Stomach (tissue), 9 donors: ENCODE data around the gene SIGLEC11. TPM values are rescaled to one million over a fixed set of nuclear protein-coding genes. Genes with fewer than 3 reads are reported as not detected.
A peak's percentile ranks its signal among the peaks of the same experiment; 100 is the strongest.

Experiments used
- DNase-seq, 2 donors: peaks; one replicate each; pipeline versions ENCODE4 v3.0.0 to v3.0.0-alpha.2; 2013 to 2019
- H3K27ac ChIP-seq, 5 donors: fragments of 200-600 bp in 4 of 5; sonication (generic) in 4 of 5; one replicate each; pipeline ENCODE4 v1.5.1; 2013 to 2019; ENCODE audit warnings: mild to moderate bottlenecking in 1 of 5, moderate library complexity in 1 of 5
- H3K27me3 ChIP-seq, 3 donors: fragments of 200-600 bp; sonication (generic); one replicate each; pipeline ENCODE4 v1.5.1; 2017 to 2019; ENCODE audit warnings: mixed run types in 1 of 3
- H3K36me3 ChIP-seq, 4 donors: fragments of 200-600 bp; sonication (generic); 1 replicate in 3 of 4; 2 replicates in 1 of 4; pipeline ENCODE4 v1.5.1; 2016 to 2019
- H3K4me1 ChIP-seq, 4 donors: fragments of 200-600 bp; sonication (generic); one replicate each; pipeline ENCODE4 v1.5.1; 2016 to 2019
- H3K4me3 ChIP-seq, 4 donors: fragments of 200-600 bp; sonication (generic) in 3 of 4; one replicate each; pipeline ENCODE4 v1.5.1; 2016 to 2019; ENCODE audit warnings: mild to moderate bottlenecking in 1 of 4
- H3K9me3 ChIP-seq, 4 donors: fragments of 200-600 bp; sonication (generic); one replicate each; pipeline ENCODE4 v1.5.1; 2016 to 2019
- CTCF ChIP-seq, 7 experiments: fragments of 450-650 bp in 4 of 7; fragments of 200-600 bp in 3 of 7; sonication (generic) in 3 of 7; IDR thresholded peaks; one replicate each; pipeline ENCODE4 v1.5.1; 2016 to 2019; ENCODE audit warnings: antibody characterized with exemption in 7 of 7, control low read depth in 2 of 7, mild to moderate bottlenecking in 1 of 7
- EP300 ChIP-seq: sonication (generic); formaldehyde crosslinking; IDR thresholded peaks from one replicate; pipeline ENCODE4 v1.6.1; 2017; ENCODE audit warnings: antibody characterized with exemption
- POLR2A ChIP-seq, 4 donors: fragments of 450-650 bp; IDR thresholded peaks; one replicate each; pipeline ENCODE4 v1.6.1; 2016; ENCODE audit warnings: antibody characterized with exemption in 4 of 4, control low read depth in 2 of 4, mild to moderate bottlenecking in 1 of 4, moderate library complexity in 1 of 4
- POLR2AphosphoS5 ChIP-seq, 3 donors: sonication (generic); formaldehyde crosslinking; IDR thresholded peaks; one replicate each; pipeline ENCODE4 v1.6.1; 2016; ENCODE audit warnings: antibody characterized with exemption in 3 of 3
- WGBS, 5 donors: extraction: QIAGEN DNeasy Blood & Tissue Kit in 3 of 5; methylation state at CpG; one replicate each; pipeline versions ENCODE4 v1.1.5 to v1.1.7; 2013 to 2018; 5-methylcytosine and 5-hydroxymethylcytosine counted together
- intact Hi-C: fragments of 100-400 bp; cut with DNase I; formaldehyde crosslinking; loops from one replicate; pipeline ENCODE4 v1.15.1; 2023; ENCODE audit warnings: low total_unique reads
- polyA plus RNA-seq, 3 donors: library from polyadenylated mRNA; stranded (reverse); fragments of 200-250 nt; gene quantifications; one replicate each; pipeline ENCODE4 v1.2.3, GENCODE V29; 2013
- total RNA-seq, 5 donors: library from RNA; depleted of rRNA; stranded (reverse); fragments of >200 nt; gene quantifications; one replicate each; pipeline versions ENCODE4 v1.1.0 to v1.2.3, GENCODE V29; 2014 to 2016
- donor health status: healthy with polysubstance abuse.
- donor health status: Bipolar disorder and iron deficiency.
- donor health status: healthy.

Gene SIGLEC11
- total and polyA plus RNA-seq, 8 donors = 0.29 to 103 (median 34.6) TPM

- Histone ChIP-seq H3K9me3 (no peaks in the 10 kb centered on the region), H3K27me3 (no peaks in the 10 kb centered on the region), H3K36me3 (peaks cover 49 to 94% (median 86%) of the 10 kb centered on the region in 4 donors), H3K4me3 (no peak overlapping the region), H3K4me1 (no peaks in the 10 kb centered on the region), H3K27ac (no peak overlapping the region)
- 87 to 95% (median 94%) methylated on average over 10 of the region's 10 CpGs for WGBS, 5 donors
- intact Hi-C loops = no loop called here
- no peak for DNase-seq
- TF ChIP-seq POLR2AphosphoS5 (IDR thresholded peaks at IDR 0.05) = no peak
- TF ChIP-seq CTCF (IDR thresholded peaks at IDR 0.05) = no peak
- TF ChIP-seq POLR2A (IDR thresholded peaks at IDR 0.05) = no peak
- TF ChIP-seq EP300 = no peak
These were observed 25.4 kb upstream of the SIGLEC11 start for GRCh38 chr19:49986354-49986753.

- H3K27ac ChIP-seq = no peak overlapping the region
- no peaks in the 10 kb centered on the region for H3K9me3 ChIP-seq
- 74 to 88% (median 83%) methylated on average over 3 of the region's 3 CpGs for WGBS, 5 donors
- TF ChIP-seq POLR2A (IDR thresholded peaks at IDR 0.05) (no peak), POLR2AphosphoS5 (IDR thresholded peaks at IDR 0.05) (no peak), CTCF (IDR thresholded peaks at IDR 0.05) (no peak), EP300 (no peak)
- no peak for DNase-seq
- intact Hi-C loops = no loop called here
- H3K4me3 ChIP-seq = no peak overlapping the region
- peaks cover 44 to 94% (median 86%) of the 10 kb centered on the region in 4 donors for H3K36me3 ChIP-seq
- no peaks in the 10 kb centered on the region for H3K4me1 ChIP-seq
- no peaks in the 10 kb centered on the region for H3K27me3 ChIP-seq
These were observed 24.9 kb upstream of the SIGLEC11 start for GRCh38 chr19:49985871-49986270.

GRCh38 chr19:49984491-49984890 is 23.5 kb upstream of the SIGLEC11 start:
- H3K27me3 ChIP-seq = no peaks in the 10 kb centered on the region
- no peak for DNase-seq
- peaks cover 34 to 93% (median 86%) of the 10 kb centered on the region in 4 donors for H3K36me3 ChIP-seq
- H3K27ac ChIP-seq = no peak overlapping the region
- no peaks in the 10 kb centered on the region for H3K4me1 ChIP-seq
- no peak overlapping the region for H3K4me3 ChIP-seq
- H3K9me3 ChIP-seq = no peaks in the 10 kb centered on the region
- no peak for TF ChIP-seq POLR2A (IDR thresholded peaks at IDR 0.05)
- no peak for TF ChIP-seq CTCF (IDR thresholded peaks at IDR 0.05)
- TF ChIP-seq POLR2AphosphoS5 (IDR thresholded peaks at IDR 0.05) = no peak
- no peak for TF ChIP-seq EP300
- intact Hi-C loops = no loop called here
- WGBS, 5 donors = 82 to 92% (median 91%) methylated on average over 11 of the region's 11 CpGs

- Histone ChIP-seq H3K36me3 (peaks cover 33 to 93% (median 86%) of the 10 kb centered on the region in 4 donors), H3K9me3 (no peaks in the 10 kb centered on the region), H3K4me1 (no peaks in the 10 kb centered on the region), H3K27me3 (no peaks in the 10 kb centered on the region), H3K4me3 (no peak overlapping the region), H3K27ac (no peak overlapping the region)
- DNase-seq = peak; percentile 67 to 77
- 43 to 52% (median 47%) methylated on average over 10 of the region's 10 CpGs for WGBS, 5 donors
- intact Hi-C loops = loop anchor here (2.0 kb wide), 1 partner anchor 45 kb away; no protein-coding TSS in a partner anchor
- peak in 5 of 7 experiments; percentile 54 to 84 (median 82) for TF ChIP-seq CTCF (IDR thresholded peaks at IDR 0.05)
- TF ChIP-seq EP300 = no peak
These were observed 22.8 kb upstream of the SIGLEC11 start for GRCh38 chr19:49983645-49984229.
